K562 (cell line): ENCODE results near the gene CCL20. TPM values are rescaled to one million over a fixed set of nuclear protein-coding genes. Genes with fewer than 3 reads are reported as not detected.

Source experiments
- ATAC-seq: fragments of 200-7000 bp; cut with Tn5 transposase; 3 replicates; pipeline ENCODE4 v1.9.1; 2020; ENCODE audit warnings: moderate library complexity
- BruUV-seq: library from RNA; stranded (reverse); fragments of 400-500 nt; replicated peaks from 2 replicates; lab custom pipeline; 2021; lab: Mats Ljungman, UMichigan
- CTCF ChIA-PET: fragments of 300-600 bp; formaldehyde crosslinking; extraction: SDS; loops from one replicate; lab custom pipeline; 2021; ENCODE audit warnings: low intra/inter-chr PET ratio; lab: Yijun Ruan, JAX
- POLR2A ChIA-PET: fragments of 300-600, 350-650 bp; sonication (Branson Sonifier 250); formaldehyde crosslinking; extraction: SDS; loops from one replicate; lab custom pipeline; 2021; ENCODE audit warnings: antibody characterized with exemption, inconsistent platforms; lab: Yijun Ruan, JAX
- DNase-seq, 4 experiments: peaks; one replicate each; pipeline versions ENCODE4 v3.0.0 to v3.0.0-alpha.2; 2011 to 2018; ENCODE audit warnings: low spot score in 3 of 4, mixed read lengths in 3 of 4; ENCODE audit errors: extremely low read depth in 1 of 4
- FAIRE-seq: peaks from 2 replicates; lab custom pipeline; 2011; peaks lifted over from hg19 to GRCh38; lab: Jason Lieb, UNC
- H2AFZ ChIP-seq: 2 replicates; pipeline ENCODE4 v1.6.0; 2011; ENCODE audit warnings: low read depth, low read length, control low read depth, inconsistent platforms
- H3K27ac ChIP-seq: fragments of 200-600 bp; 3 replicates; pipeline ENCODE4 v1.8.0; 2011; ENCODE audit warnings: low read depth, mild to moderate bottlenecking, control low read depth, inconsistent platforms, low read length, moderate library complexity, mixed read lengths; ENCODE audit errors: extremely low read depth
- H3K27me3 ChIP-seq, 2 experiments: fragments of 300-600 bp in 1 of 2; 2 replicates in 1 of 2; 3 replicates in 1 of 2; pipeline versions ENCODE4 v1.6.0 to v1.8.0; 2011; ENCODE audit warnings: inconsistent platforms in 2 of 2, low read length in 2 of 2, mild to moderate bottlenecking in 1 of 2, mixed read lengths in 1 of 2, moderate library complexity in 1 of 2; ENCODE audit not compliant: control insufficient read depth in 2 of 2, insufficient read depth in 2 of 2
- H3K36me3 ChIP-seq: fragments of 300-600 bp; 3 replicates; pipeline ENCODE4 v1.8.0; 2011; ENCODE audit warnings: mild to moderate bottlenecking, low read length, inconsistent platforms; ENCODE audit not compliant: control insufficient read depth, insufficient read depth
- H3K4me1 ChIP-seq, 2 experiments: fragments of 200-600 bp in 1 of 2; replicated peaks in 1 of 2; 2 replicates in 1 of 2; 3 replicates in 1 of 2; pipeline versions ENCODE4 v1.5.1 to v1.8.0; 2011; ENCODE audit warnings: inconsistent platforms in 2 of 2, low read length in 2 of 2, mild to moderate bottlenecking in 1 of 2, mixed read lengths in 1 of 2, moderate library complexity in 1 of 2; ENCODE audit not compliant: control insufficient read depth in 2 of 2, insufficient read depth in 2 of 2
- H3K4me2 ChIP-seq: 2 replicates; pipeline ENCODE4 v1.6.1; 2011; ENCODE audit warnings: low read length, control low read depth, inconsistent platforms, mixed read lengths; ENCODE audit not compliant: insufficient read depth
- H3K4me3 ChIP-seq: fragments of 200-600 bp; sonication (generic), shearing (Covaris generic); 2 replicates; pipeline ENCODE4 v1.5.1; 2016; ENCODE audit warnings: control low read depth, inconsistent platforms
- H3K79me2 ChIP-seq: fragments of 200-600 bp; 3 replicates; pipeline ENCODE4 v1.8.0; 2011; ENCODE audit warnings: low read length, inconsistent platforms; ENCODE audit not compliant: control insufficient read depth, insufficient read depth
- H3K9ac ChIP-seq, 2 experiments: 2 replicates each; pipeline versions ENCODE4 v1.6.0 to v1.6.1; 2011; ENCODE audit warnings: low read depth in 2 of 2, low read length in 2 of 2, control low read depth in 1 of 2, inconsistent platforms in 1 of 2, mild to moderate bottlenecking in 1 of 2, mixed read lengths in 1 of 2; ENCODE audit not compliant: insufficient read depth in 1 of 2
- H3K9me1 ChIP-seq: one replicate; pipeline ENCODE4 v1.6.0; 2011; ENCODE audit warnings: inconsistent platforms, mild to moderate bottlenecking, low read length, moderate library complexity; ENCODE audit not compliant: control insufficient read depth, insufficient read depth
- H3K9me3 ChIP-seq: replicated peaks from 2 replicates; pipeline ENCODE4 v1.5.1; 2011; ENCODE audit warnings: low read depth, low read length, inconsistent platforms; ENCODE audit not compliant: control insufficient read depth, insufficient read depth
- H4K20me1 ChIP-seq: replicated peaks from 2 replicates; pipeline ENCODE4 v1.6.1; 2011; ENCODE audit warnings: low read length, inconsistent platforms, mixed read lengths; ENCODE audit not compliant: control insufficient read depth, insufficient read depth
- GABPA ChIP-seq: fragments of 200-800 bp; sonication (Bioruptor generic); conservative IDR thresholded peaks from 2 replicates; pipeline ENCODE4 v1.6.1; 2016; ENCODE audit warnings: low read depth, missing genetic modification characterization, missing compliant biosample characterization
- HBP1 ChIP-seq: fragments of 450-650 bp; formaldehyde crosslinking; IDR thresholded peaks from 2 replicates; pipeline ENCODE4 v1.4.0; 2022; ENCODE audit warnings: missing genetic modification characterization
- SNIP1 ChIP-seq: fragments of 450-650 bp; IDR thresholded peaks from 2 replicates; pipeline ENCODE4 v1.7.1; 2017; ENCODE audit warnings: low read depth, mild to moderate bottlenecking
- ZEB2 ChIP-seq: fragments of 450-650 bp; IDR thresholded peaks from 2 replicates; pipeline ENCODE4 v1.6.1; 2016
- WGBS: fragments of 100-300 bp; shearing (Covaris generic); methylation state at CpG from one replicate; pipeline ENCODE4 v1.1.6; 2016; ENCODE audit warnings: low coverage, mixed read lengths; ENCODE audit not compliant: insufficient coverage; ENCODE audit errors: missing lambda C conversion rate; 5-methylcytosine and 5-hydroxymethylcytosine counted together
- in situ Hi-C: fragments of 300-500 bp; cut with MboI; formaldehyde crosslinking; loops from 4 replicates; pipeline ENCODE4 v1.15.0; 2018; ENCODE audit warnings: inconsistent platforms, mixed read lengths
- intact Hi-C: fragments of 100-400 bp; cut with micrococcal nuclease; formaldehyde crosslinking; loops from 2 replicates; pipeline ENCODE4 v1.14.2; 2022
- polyA plus RNA-seq, 8 experiments: library from polyadenylated mRNA; depleted of rRNA in 4 of 8; stranded (reverse) in 5 of 8; unstranded in 3 of 8; fragments of >200 nt; fragmentation: Nextera tagmentation in 2 of 8; fragmentation: Illumina TruSeq in 1 of 8; extraction: Ambion mirVana in 2 of 8; extraction: Trizol in 1 of 8; gene quantifications; 2 replicates each; pipeline versions ENCODE4 v1.2.1 to v1.2.3, GENCODE V29; 2011 to 2014; ENCODE audit warnings: inconsistent platforms in 1 of 8, missing spikeins in 1 of 8
- total RNA-seq, 7 experiments: library from RNA; depleted of rRNA in 6 of 7; stranded (reverse); fragments of >200 nt in 6 of 7; fragmentation: Illumina TruSeq in 2 of 7; extraction: Trizol in 2 of 7; gene quantifications; 2 replicates each; pipeline versions ENCODE4 v1.2.1 to v1.2.3, GENCODE V29; 2011 to 2021; ENCODE audit warnings: low replicate concordance in 1 of 7
- TF ChIP-seq, protein P1 (sequence below): fragments of 450-650 bp; IDR thresholded peaks from 2 replicates; pipeline ENCODE4 v1.6.1; 2017; ENCODE audit warnings: mild to moderate bottlenecking, moderate library complexity

Gene CCL20
- total and polyA plus RNA-seq, 9 of the 15 experiments (the other 6 are each of a cell fraction or from before 2014, with no cell fraction given), result 0.29 TPM; not detected in 8

DNA sequence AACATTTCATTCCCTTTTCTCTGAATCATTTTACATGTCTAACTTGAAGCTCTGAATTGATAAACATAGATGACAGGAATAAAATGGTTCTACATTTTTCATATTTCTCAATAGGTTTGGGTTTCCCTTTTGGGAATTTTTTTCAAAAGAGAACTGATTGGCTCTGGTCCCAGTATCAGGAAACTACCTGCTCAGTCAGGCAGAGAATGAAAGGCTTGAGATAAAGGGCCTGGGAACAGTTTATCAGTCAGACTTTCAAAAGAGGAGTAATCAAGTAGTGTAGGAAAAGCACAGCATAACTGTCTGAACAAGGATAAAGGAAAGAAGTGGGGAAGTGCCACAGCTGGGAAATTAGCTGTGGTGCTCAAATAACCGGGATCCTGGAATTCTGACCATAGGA, 28.3 kb upstream of the CCL20 start (continued):
- no peak for TF ChIP-seq HBP1 (CRISPR knock-in tag)

- in situ Hi-C loops (no loop called here), intact Hi-C loops (no loop called here)
- WGBS, result 7% methylated on average over 4 of the region's 4 CpGs
- no peak for FAIRE-seq
- no peaks in the 10 kb centered on the region for H3K4me1 ChIP-seq
- H3K27me3 ChIP-seq, result no peaks in the 10 kb centered on the region
- no peak for DNase-seq
- no peak overlapping the region for H3K4me2 ChIP-seq
- H3K36me3 ChIP-seq, result no peaks in the 10 kb centered on the region
- no peaks in the 10 kb centered on the region for H3K9me1 ChIP-seq
- H3K4me3 ChIP-seq, result no peak overlapping the region
- no peak for ATAC-seq
- no peaks in the 10 kb centered on the region for H3K79me2 ChIP-seq
- no peak overlapping the region for H3K27ac ChIP-seq
- no peaks in the 10 kb centered on the region for H4K20me1 ChIP-seq
- H3K9ac ChIP-seq, result no peak overlapping the region
- TF ChIP-seq GABPA (tag), result no peak
- TF ChIP-seq ZEB2, result no peak
- TF ChIP-seq SNIP1, result no peak
- TF ChIP-seq, protein P1, sequence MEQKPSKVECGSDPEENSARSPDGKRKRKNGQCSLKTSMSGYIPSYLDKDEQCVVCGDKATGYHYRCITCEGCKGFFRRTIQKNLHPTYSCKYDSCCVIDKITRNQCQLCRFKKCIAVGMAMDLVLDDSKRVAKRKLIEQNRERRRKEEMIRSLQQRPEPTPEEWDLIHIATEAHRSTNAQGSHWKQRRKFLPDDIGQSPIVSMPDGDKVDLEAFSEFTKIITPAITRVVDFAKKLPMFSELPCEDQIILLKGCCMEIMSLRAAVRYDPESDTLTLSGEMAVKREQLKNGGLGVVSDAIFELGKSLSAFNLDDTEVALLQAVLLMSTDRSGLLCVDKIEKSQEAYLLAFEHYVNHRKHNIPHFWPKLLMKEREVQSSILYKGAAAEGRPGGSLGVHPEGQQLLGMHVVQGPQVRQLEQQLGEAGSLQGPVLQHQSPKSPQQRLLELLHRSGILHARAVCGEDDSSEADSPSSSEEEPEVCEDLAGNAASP, result no peak
- BruUV-seq, result no TSS peak
- CTCF ChIA-PET, result no interaction called here
- POLR2A ChIA-PET, result no interaction called here
- H3K9me3 ChIP-seq, result no peaks in the 10 kb centered on the region
- no peak overlapping the region for H2AFZ ChIP-seq
These were observed 25.1 kb upstream of the CCL20 start for GRCh38 chr2:227788561-227789018.
